Esophagus squamous epithelium (tissue), 4 donors: ENCODE measurements around the gene F5.

ENCODE experiments used
- CTCF ChIP-seq, 6 experiments: fragments of 450-650 bp in 4 of 6; fragments of 200-600 bp in 2 of 6; sonication (generic) in 2 of 6; IDR thresholded peaks; one replicate each; pipeline ENCODE4 v1.5.1; 2016 to 2019; ENCODE audit warnings: antibody characterized with exemption in 6 of 6, mild to moderate bottlenecking in 4 of 6, moderate library complexity in 4 of 6
- POLR2A ChIP-seq, 4 donors: fragments of 450-650 bp; IDR thresholded peaks; one replicate each; pipeline ENCODE4 v1.6.1; 2017; ENCODE audit warnings: antibody characterized with exemption in 4 of 4, mild to moderate bottlenecking in 4 of 4, moderate library complexity in 3 of 4

GRCh38 chr1:169557131-169557530, 29.1 kb downstream of the F5 start:
- no peak for TF ChIP-seq CTCF (IDR thresholded peaks at IDR 0.05)
- TF ChIP-seq POLR2A (IDR thresholded peaks at IDR 0.05), result no peak
